GM10248 (cell line): ENCODE data around the gene CPLANE1.

Source experiments
- CTCF ChIA-PET: fragments of 300-600 bp; sonication (Branson Sonifier 250); formaldehyde crosslinking; extraction: SDS; loops from one replicate; lab custom pipeline; 2021; ENCODE audit warnings: antibody characterized with exemption; lab: Yijun Ruan, JAX
- POLR2A ChIA-PET: fragments of 350-650 bp; sonication (Branson Sonifier 250); formaldehyde crosslinking; extraction: SDS; loops from one replicate; lab custom pipeline; 2020; ENCODE audit warnings: antibody characterized with exemption; lab: Yijun Ruan, JAX
- DNase-seq: peaks from one replicate; pipeline ENCODE4 v3.0.0; 2012; ENCODE audit errors: extremely low spot score
- CTCF ChIP-seq: IDR thresholded peaks from 2 replicates; pipeline ENCODE4 v1.5.1; 2012; ENCODE audit warnings: mild to moderate bottlenecking, low read depth; ENCODE audit errors: extremely low read depth, missing control alignments, control extremely low read depth

CPLANE1 gene

GRCh38 chr5:37120270-37120669, 128.9 kb downstream of the CPLANE1 start:
- CTCF ChIA-PET, result interaction anchor here (0.7 to 1.6 kb wide), 2 partner anchors 11 to 12 kb away, joined by 3 read pairs; no protein-coding TSS in a partner anchor
- POLR2A ChIA-PET, result no interaction called here
- TF ChIP-seq CTCF, result peak; percentile 8
- DNase-seq, result no peak

- POLR2A ChIA-PET, result no interaction called here
- no peak for DNase-seq
Observed at GRCh38 chr5:37116359-37116758, 132.8 kb downstream of the CPLANE1 start.

GRCh38 chr5:37112383-37112991, 136.7 kb downstream of the CPLANE1 start:
- no peak for DNase-seq
- CTCF ChIA-PET, result interaction anchor here (1.4 kb wide), 1 partner anchor 10 kb away, joined by 3 read pairs; no protein-coding TSS in a partner anchor
- TF ChIP-seq CTCF, result no peak
- POLR2A ChIA-PET, result no interaction called here

More at GRCh38 chr5:37116359-37116758, 132.8 kb downstream of the CPLANE1 start:
- no peak for TF ChIP-seq CTCF
- CTCF ChIA-PET, result interaction anchor here (1.1 kb wide), 1 partner anchor 15 kb away, joined by 4 read pairs; no protein-coding TSS in a partner anchor

GRCh38 chr5:37111426-37112382, 137.5 kb downstream of the CPLANE1 start:
- peak; percentile 72 for DNase-seq
- TF ChIP-seq CTCF, result no peak
- POLR2A ChIA-PET, result no interaction called here
- CTCF ChIA-PET, result interaction anchor here (1.4 kb wide), 1 partner anchor 9 kb away, joined by 3 read pairs; no protein-coding TSS in a partner anchor

GRCh38 chr5:37110135-37110534, 139.0 kb downstream of the CPLANE1 start:
- CTCF ChIA-PET, result interaction anchor here (1.4 kb wide), 1 partner anchor 11 kb away, joined by 4 read pairs; no protein-coding TSS in a partner anchor

More at GRCh38 chr5:37110135-37110534, 139.0 kb downstream of the CPLANE1 start:
- no peak for DNase-seq
- POLR2A ChIA-PET, result no interaction called here
- TF ChIP-seq CTCF, result no peak
